Measurements from ENCODE around the gene PLB1. TPM values are rescaled to one million over a fixed set of nuclear protein-coding genes. Genes with fewer than 3 reads are reported as not detected.
"Not testable (repeated sequence)": the region's sequence is repeated elsewhere in the genome, so short reads cannot be mapped to it uniquely, and the experiment has no call there.

The PLB1 gene
- total RNA-seq, 1 experiment from 2014 or later = 7.4 TPM

DNA sequence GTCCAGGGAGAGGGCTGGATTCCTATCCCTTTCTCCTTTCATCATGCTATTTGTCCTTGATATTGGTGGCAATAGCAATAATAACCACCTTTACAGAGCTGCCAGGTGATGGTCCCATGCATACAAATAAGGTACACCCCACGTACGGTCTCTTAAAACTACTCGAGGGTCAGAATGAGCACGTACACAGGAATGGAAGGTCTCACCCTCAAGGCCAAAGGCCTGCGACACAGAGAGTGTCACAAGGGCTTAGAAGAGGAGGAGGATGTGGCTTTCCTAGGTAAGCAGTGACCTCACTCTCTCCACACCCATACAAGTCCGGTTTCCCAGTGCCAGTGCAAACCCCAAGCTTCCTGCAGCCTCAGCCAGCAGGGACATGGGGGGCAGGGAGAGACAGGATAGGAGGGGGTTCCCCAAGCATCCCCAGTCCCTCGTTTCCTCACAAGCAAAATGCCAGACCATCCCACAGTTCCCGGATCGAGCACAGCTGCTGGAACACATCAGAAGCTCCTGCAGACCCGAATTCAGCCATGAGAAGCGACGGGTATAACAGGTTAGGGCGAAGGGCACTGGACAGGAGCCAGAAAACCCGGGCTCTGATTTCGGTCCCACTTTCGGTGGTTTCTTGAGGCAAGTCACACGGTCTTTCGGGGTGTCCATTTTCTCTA lies 49.2 kb downstream of the PLB1 start:
- in situ Hi-C loops (cut with HindIII; ENCODE audit: low pct_unique_long_range_greater_than_20kb, low sequenced_read_pairs) = no loop called here
- DNase-seq (ENCODE audit: low read depth, low spot score) = peak; percentile 26

DNA sequence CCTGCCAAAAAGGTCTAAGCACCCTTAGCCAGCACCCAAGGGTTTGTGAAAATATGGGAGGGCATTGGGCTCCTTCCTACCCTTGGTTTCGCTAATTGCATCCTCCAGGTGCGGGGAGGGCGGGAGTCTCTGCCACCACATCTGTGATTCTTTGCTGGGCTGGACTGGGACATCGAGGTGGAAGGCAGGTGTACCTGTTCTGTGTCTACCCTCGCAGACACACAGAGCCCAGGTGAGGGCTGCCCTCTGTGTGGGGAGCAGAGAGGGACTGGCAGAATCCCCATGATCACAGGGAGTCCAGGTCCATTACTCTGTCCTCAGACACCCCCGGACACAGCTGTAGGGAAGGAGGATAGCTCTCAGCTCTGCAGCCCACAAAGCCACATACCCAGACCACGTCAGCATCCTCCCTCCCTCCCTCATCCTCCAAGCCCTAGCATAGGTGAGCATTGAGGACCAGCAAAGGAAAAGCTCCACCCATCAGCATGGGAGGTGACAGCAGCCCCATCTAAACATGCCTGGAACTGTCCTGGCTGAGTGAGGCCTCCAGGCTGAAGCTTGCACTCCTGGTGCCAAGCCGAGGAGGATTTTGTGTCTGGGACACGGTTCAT lies 49.8 kb downstream of the PLB1 start:
- in situ Hi-C loops (cut with HindIII; ENCODE audit: low pct_unique_long_range_greater_than_20kb, low sequenced_read_pairs) = no loop called here
- DNase-seq (ENCODE audit: low read depth, low spot score) = no peak

DNA sequence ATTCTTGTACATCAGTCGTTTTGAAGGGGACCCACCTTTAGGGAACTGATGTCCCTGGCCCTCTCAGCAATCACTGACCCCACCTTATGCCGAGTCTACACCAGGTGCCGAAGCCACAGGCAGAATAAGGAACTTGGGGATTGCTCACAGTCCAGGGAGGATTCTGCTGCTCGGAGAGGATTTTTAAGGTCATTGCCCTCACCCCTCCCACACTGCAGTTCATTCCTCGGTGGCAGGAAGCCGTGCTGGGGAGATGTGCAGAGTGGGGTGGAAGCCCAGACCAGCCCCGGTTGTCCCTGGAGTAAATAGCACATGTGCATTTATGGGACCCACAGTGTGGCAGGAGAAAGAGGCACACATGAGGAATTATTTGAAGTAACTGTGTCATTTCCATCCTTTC lies 50.4 kb downstream of the PLB1 start:
- no peak for DNase-seq (ENCODE audit: low read depth, low spot score)
- in situ Hi-C loops (cut with HindIII; ENCODE audit: low pct_unique_long_range_greater_than_20kb, low sequenced_read_pairs) = no loop called here

DNA sequence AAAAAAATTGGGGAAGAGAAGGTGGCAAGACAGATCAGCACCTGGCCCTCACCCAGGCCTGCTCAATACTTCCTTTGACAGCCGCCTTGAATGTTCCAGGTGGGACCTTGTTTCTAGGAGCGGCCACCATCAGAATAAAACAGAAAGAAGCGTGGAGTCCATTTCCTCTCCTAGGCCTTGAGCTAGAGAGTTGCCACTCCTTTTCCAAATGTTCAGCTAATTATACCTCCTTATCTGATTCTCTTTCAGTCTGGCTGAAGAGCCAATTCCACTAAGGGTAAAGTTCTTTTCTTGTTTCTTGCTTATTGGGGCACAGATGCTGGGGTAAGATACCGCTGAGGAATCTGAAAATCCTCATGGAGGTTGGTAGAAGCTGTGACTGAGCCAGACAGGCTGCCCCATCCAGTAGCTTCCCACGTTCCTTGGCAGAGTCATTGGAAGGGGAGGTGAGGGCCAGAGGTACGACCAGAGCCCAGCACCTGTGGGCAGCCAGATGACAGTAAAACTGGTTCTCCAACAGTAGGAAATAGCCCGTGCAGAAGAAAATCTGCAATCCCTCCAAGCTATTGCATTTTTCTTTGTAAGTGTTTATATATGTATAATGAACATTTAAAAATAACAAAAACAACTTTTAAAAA lies 51.5 kb downstream of the PLB1 start:
- in situ Hi-C loops (cut with HindIII; ENCODE audit: low pct_unique_long_range_greater_than_20kb, low sequenced_read_pairs) = no loop called here
- DNase-seq (ENCODE audit: low read depth, low spot score) = no peak

DNA sequence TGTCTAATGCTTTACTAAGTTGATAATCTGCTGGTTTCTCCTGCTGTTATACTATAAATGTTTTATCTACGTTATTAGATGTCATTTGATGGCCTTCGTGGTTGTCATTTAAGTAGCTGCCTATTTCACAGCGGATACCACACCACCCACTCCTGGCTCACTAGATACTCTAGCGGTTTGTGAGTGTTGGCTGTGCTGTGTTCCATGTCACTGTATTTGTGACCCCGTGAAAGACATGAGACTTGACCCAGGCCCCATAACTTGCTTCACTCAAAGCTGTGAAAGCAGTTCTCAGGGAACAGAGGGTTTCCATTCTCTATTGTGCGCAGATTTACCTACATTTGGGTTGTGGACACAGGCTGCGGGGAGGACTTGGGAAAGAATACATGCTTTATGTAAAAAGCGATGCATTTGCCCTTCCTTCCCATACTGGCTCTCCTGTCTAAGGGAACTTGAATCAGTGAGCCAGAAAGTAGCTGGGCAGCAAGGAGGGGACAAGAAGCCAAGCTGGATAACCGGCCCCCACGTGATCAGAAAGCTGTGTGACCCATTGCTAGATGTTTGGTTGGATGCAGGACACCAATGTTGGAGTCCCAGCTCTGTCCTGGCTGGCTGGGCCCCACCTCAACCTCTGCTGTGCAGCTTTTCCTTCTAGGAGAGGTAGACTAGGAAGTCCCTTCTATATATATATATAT lies 52.2 kb downstream of the PLB1 start:
- in situ Hi-C loops (cut with HindIII; ENCODE audit: low pct_unique_long_range_greater_than_20kb, low sequenced_read_pairs) = no loop called here
- DNase-seq (ENCODE audit: low read depth, low spot score) = no peak

DNA sequence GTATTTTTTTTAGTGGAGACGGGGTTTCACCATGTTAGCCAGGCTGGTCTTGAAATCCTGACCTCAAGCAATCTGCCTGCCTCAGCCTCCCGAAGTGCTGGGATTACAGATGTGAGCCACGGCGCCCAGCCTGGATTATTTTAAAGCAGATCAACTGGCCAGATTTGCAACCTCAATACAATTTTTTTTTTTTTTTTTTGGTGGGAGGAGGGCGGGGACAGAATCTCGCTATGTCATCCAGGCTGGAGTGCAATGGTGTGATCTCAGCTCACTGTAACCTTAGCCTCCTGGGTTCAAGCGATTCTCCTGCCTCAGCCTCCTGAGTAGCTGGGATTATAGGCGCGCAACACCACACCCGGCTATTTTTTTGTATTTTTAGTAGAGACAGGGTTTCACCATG lies 54.5 kb downstream of the PLB1 start:
- DNase-seq (ENCODE audit: low read depth, low spot score); in situ Hi-C loops (cut with HindIII; ENCODE audit: low pct_unique_long_range_greater_than_20kb, low sequenced_read_pairs): not testable (repeated sequence)

DNA sequence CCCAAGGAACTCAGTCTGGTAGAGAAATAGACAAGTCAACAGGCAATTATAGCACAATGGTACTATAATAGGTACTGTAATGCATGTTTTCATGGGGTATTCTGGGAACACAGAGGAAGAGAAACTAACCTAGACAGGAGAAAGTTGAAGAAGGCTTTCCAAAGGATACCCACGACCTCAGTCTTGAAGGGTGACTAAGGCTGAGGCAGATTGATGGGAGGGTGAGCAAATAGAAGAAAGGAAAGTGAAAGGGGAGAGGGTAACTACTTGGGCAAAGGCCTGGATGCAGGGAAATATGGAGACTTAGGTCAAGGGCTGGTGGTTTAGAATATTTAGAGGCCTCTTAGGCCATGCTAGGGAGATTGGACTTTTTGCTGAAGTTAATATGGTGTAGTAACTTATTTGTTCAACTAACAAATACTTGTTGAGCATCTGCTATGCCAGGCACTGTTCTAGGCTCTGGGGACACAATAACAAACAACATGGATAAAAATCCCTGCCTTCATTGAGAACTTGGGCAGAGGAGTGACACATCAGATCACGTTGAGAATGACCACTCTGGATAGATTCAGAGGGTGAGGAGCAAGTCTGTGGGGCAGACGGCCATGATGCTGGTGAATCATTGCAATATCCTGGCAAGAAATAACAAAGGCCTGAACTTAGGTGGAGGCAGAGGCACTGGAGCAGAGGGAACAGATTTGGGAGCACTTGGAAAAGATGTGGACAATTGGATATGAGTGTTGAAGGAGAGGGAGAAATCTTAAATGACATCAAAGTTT lies 56.4 kb downstream of the PLB1 start:
- DNase-seq (ENCODE audit: low read depth, low spot score) = no peak
- in situ Hi-C loops (cut with HindIII; ENCODE audit: low pct_unique_long_range_greater_than_20kb, low sequenced_read_pairs) = no loop called here

DNA sequence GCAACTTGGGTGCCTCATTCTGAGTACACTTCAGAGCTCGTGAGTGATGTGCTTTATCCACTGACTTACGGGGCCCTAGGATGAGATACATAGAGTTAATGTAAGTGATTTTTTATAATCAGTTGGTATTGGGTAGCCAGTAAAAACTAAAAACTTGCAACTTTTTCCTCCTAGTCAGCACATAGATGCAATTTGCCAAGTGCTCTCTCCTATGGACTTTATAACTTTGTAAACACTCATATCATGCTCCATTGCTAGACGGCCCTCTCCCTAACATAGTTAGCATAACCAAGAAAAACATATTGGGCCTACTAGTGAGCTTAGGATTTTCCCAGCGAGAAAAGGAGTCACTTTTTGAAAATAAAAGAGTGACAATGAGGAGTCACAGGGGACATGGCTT lies 60.4 kb downstream of the PLB1 start:
- DNase-seq (ENCODE audit: low read depth, low spot score) = no peak
- in situ Hi-C loops (cut with HindIII; ENCODE audit: low pct_unique_long_range_greater_than_20kb, low sequenced_read_pairs) = no loop called here

DNA sequence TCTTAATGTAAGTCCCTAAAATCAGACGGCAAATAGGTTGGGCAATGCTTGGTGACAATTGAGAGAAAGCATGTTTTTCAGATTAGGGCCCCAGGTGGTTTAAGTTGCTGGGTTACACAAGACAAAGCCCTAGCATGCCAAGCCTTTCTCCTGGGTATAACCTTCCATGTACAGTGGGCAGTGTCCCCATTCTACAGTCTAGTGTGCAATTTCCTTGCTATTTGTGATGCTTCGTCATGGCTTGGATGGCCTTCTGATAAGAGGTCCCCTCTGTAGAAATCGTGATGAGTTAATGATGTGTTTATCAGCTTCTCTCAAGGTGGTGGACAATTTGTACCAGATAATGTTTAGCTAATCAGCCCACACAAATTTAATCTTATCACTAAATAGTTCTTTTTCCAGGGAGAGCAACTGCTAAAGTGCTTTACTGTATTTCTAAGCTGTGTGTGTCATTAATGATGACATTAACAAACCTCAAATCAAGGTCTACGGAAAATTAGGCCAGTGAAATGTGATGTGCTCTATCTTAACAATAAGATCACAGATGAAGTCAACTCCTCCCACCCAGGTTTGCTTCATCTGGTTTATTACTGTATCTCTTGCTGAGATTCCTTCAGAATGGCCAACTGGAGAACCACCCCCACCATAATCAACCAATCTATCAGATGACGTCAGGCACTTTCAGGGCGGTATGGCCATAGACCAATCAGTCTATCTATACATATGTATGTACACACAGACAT lies 61.7 kb downstream of the PLB1 start:
- in situ Hi-C loops (cut with HindIII; ENCODE audit: low pct_unique_long_range_greater_than_20kb, low sequenced_read_pairs) = no loop called here
- DNase-seq (ENCODE audit: low read depth, low spot score) = no peak

DNA sequence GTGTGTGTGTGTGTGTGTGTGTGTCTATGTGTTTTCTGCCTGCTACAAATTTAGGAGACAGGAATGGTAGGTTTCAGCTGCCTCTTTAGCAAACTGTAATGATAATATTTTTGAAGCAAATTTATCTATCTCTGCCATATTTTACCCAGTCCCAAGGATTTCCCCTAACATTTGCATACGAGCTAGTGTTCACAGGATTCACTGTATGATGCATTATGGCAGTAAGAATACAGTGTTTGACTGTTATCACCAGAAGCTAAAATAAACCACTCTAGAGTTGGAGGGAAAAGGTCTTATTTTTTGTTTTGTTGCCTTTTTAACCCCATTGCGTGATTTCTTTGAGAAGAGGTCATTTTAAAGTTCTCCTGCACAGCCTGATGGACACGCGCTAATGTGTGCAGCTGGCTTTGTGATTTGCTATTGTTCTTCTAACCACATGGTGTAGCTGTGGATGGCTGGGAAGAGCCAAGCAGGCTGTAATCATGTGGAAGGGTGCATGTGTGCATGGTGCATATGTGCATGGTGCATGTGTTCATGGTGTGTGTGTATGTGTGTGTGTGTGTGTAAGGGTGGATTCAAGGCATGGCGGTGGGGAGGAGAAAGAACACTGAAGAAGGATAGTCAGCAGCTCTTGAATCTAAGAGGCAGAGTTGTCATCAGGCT lies 62.4 kb downstream of the PLB1 start:
- DNase-seq (ENCODE audit: low read depth, low spot score) = no peak
- in situ Hi-C loops (cut with HindIII; ENCODE audit: low pct_unique_long_range_greater_than_20kb, low sequenced_read_pairs) = no loop called here

DNA sequence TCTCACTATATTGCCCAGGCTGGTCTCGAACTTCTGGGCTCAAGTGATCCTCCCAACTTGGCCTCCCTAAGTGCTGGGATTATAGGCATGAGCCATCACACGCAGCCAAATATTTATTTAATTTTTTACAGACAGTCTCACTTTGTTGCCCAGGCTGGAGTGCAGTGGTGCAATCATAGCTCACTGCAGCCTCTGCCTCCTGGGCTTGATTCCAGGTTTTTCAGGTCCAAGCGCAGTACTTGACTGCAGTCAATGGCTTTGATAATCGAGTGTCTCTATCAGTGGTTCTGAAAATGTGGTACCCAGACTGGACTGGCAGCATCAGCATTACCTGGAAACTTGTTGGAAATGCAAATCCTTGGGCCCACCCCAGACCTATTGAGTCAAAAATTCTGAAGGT lies 63.1 kb downstream of the PLB1 start:
- in situ Hi-C loops (cut with HindIII; ENCODE audit: low pct_unique_long_range_greater_than_20kb, low sequenced_read_pairs) = no loop called here
- DNase-seq (ENCODE audit: low read depth, low spot score) = no peak

DNA sequence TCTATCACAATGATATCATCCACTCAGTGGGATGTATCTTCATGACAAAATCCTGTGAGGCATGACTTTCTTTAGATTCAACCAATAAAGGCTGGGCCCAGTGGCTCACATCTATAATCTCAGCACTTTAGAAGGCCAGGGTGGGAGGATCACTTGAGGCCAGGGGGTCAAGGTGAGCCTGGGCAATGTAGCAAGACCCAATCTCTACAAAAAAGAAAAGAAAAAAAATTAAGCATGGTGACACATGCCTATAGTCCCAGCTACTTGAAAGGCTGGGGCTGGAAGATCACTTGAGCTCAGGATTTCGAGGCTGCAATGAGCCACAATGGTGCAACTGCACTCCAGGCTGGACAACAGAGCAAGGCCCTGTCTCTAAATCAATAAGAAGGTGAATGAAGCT lies 68.0 kb downstream of the PLB1 start:
- DNase-seq (ENCODE audit: low read depth, low spot score) = no peak
- in situ Hi-C loops (cut with HindIII; ENCODE audit: low pct_unique_long_range_greater_than_20kb, low sequenced_read_pairs) = no loop called here

DNA sequence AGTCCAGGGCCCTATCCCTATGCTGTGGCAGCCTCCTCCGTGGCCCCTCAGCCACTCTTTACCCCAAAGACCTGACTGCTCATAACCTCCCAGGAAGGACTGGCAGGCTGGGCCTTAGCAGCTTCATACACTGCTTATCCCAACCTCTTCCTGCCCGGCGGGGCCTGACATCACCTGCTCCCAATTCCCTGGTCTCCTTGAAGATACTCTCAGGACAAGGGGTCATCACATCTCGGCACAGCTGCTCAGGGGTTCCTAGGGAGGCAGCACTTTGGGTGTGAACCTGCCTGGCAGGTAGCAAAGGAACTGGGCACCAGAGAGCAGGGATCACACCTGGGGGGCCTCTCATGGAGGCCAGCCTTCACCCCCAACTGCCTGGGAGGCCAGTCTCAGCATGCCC lies 68.5 kb downstream of the PLB1 start:
- no peak for DNase-seq (ENCODE audit: low read depth, low spot score)
- in situ Hi-C loops (cut with HindIII; ENCODE audit: low pct_unique_long_range_greater_than_20kb, low sequenced_read_pairs) = no loop called here

DNA sequence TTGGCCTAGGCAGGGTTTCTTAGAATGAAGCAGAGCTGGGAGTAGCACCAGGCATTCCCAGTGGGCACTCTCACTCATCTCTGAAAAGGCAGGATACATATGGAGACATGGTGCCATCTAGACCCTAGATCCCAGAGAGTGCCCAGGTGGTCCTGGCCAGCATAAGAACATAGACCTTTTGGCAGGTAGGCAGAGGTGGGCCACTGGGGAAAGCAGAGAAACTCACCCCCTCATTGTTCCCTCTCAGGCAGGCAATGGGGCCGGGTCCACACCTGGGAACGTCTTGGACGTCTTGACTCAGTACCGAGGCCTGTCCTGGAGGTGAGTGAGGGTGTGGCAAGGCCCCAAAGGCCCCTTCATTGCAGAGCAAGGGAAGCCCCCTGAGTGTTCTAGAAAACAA lies 69.2 kb downstream of the PLB1 start:
- DNase-seq (ENCODE audit: low read depth, low spot score) = no peak
- in situ Hi-C loops (cut with HindIII; ENCODE audit: low pct_unique_long_range_greater_than_20kb, low sequenced_read_pairs) = no loop called here

DNA sequence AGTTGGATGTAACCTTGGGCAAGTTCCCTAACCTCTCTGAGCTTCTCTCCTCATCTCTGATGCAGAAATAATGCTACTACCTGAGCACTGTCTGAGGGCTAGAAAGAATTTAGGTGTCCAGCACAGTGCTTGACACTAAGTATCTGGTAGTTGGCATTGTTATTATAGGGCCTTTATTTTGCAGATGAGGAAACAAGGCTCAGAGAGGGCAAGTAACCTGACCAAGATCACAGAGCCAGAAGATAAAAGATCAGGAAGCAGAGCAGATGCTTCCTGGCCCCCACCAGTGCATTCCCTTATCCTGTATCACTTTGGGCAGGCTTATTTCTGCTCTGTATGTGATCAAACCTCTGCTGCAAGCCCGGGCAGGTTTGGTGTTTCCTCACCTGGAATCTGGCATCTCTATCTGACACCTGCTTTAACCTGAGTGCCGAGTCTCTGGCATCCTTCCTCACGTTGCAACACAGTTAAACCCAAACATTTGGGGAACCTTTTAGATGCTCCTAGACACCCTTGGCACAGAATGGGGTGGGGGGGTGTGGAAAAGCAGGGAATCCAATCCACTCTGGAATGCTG lies 69.9 kb downstream of the PLB1 start:
- DNase-seq (ENCODE audit: low read depth, low spot score) = no peak
- in situ Hi-C loops (cut with HindIII; ENCODE audit: low pct_unique_long_range_greater_than_20kb, low sequenced_read_pairs) = no loop called here

DNA sequence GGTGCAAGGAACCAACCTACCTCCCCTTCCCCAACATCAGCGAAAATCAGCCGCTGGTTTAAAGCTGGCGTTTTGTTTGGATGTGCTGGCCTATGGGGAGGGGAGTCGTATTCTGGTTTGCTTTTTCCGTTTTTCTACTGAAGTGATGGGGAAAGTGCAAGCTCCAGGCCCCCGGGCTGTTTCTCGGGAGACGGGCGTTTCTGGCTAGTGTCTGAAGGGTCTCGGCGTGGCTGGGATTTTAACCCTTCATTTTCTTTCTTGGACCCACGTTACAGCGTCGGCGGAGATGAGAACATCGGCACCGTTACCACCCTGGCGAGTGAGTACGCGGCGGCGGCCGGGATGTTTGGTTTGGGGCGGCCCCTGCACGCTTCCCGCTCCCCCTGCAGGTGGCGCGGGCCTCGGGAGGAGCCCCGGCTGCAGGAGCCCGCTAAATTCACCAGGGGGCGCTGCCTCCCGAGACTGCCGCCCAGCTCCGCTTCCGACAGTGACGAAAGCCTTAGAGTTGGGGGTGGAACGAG lies 70.7 kb downstream of the PLB1 start:
- peak; percentile 82 for DNase-seq (ENCODE audit: low read depth, low spot score)
- in situ Hi-C loops (cut with HindIII; ENCODE audit: low pct_unique_long_range_greater_than_20kb, low sequenced_read_pairs) = no loop called here
